H1 (cell line): ENCODE data around the gene ADARB2. TPM values are rescaled to one million over a fixed set of nuclear protein-coding genes. Genes with fewer than 3 reads are reported as not detected.

Experiments used
- CTCF ChIA-PET: fragments of 300-600 bp; sonication (Branson Sonifier 250); formaldehyde crosslinking; loops from one replicate; lab custom pipeline; 2021; ENCODE audit not compliant: partially characterized antibody; lab: Charles Lee
- POLR2A ChIA-PET: fragments of 300-600 bp; sonication (Branson Sonifier 250); formaldehyde crosslinking; loops from one replicate; lab custom pipeline; 2021; ENCODE audit warnings: inconsistent platforms; ENCODE audit not compliant: partially characterized antibody; lab: Charles Lee
- DNase-seq, 2 experiments: peaks; one replicate each; pipeline versions ENCODE4 v3.0.0 to v3.0.0-alpha.2; 2010 to 2022; ENCODE audit warnings: low spot score in 2 of 2, low read depth in 1 of 2, mixed read lengths in 1 of 2
- FAIRE-seq: peaks from 2 replicates; lab custom pipeline; 2011; peaks lifted over from hg19 to GRCh38; lab: Jason Lieb, UNC
- H2AFZ ChIP-seq: 2 replicates; pipeline ENCODE4 v1.8.1; 2012; ENCODE audit warnings: low read length, inconsistent platforms
- H2AK5ac ChIP-seq: 2 replicates; pipeline ENCODE4 v1.6.1; 2013; ENCODE audit warnings: low read depth, low read length
- H2BK120ac ChIP-seq: replicated peaks from 2 replicates; pipeline ENCODE3; 2013; ENCODE audit warnings: low read depth, low read length, inconsistent platforms
- H2BK12ac ChIP-seq: 2 replicates; pipeline ENCODE4 v1.6.1; 2013; ENCODE audit warnings: low read depth, low read length
- H2BK15ac ChIP-seq: 2 replicates; pipeline ENCODE4 v1.6.1; 2013; ENCODE audit warnings: low read length
- H2BK20ac ChIP-seq: 2 replicates; pipeline ENCODE4 v1.6.1; 2013; ENCODE audit warnings: low read length
- H2BK5ac ChIP-seq: 2 replicates; pipeline ENCODE4 v1.6.1; 2013; ENCODE audit warnings: low read depth, low read length
- H3K14ac ChIP-seq: 2 replicates; pipeline ENCODE4 v1.6.1; 2013; ENCODE audit warnings: inconsistent platforms; ENCODE audit not compliant: insufficient read length
- H3K18ac ChIP-seq: 2 replicates; pipeline ENCODE4 v1.6.1; 2013; ENCODE audit warnings: low read length; ENCODE audit errors: extremely low read depth
- H3K23ac ChIP-seq: 2 replicates; pipeline ENCODE4 v1.6.1; 2013; ENCODE audit warnings: inconsistent platforms; ENCODE audit not compliant: insufficient read length
- H3K23me2 ChIP-seq: 2 replicates; pipeline ENCODE4 v1.6.1; 2013; ENCODE audit warnings: low read depth, low read length
- H3K27ac ChIP-seq: 2 replicates; pipeline ENCODE4 v1.6.1; 2011; ENCODE audit warnings: low read depth, low read length, inconsistent platforms
- H3K27me3 ChIP-seq, 4 experiments: replicated peaks in 1 of 4; 1 replicate in 1 of 4; 2 replicates in 3 of 4; pipeline versions ENCODE4 v1.6.1 to v1.8.1; 2011 to 2013; ENCODE audit warnings: low read length in 3 of 4, mild to moderate bottlenecking in 3 of 4, inconsistent platforms in 2 of 4, mixed read lengths in 2 of 4, moderate library complexity in 1 of 4; ENCODE audit not compliant: control insufficient read depth in 3 of 4, insufficient read depth in 3 of 4; ENCODE audit errors: extremely low read depth in 1 of 4
- H3K36me3 ChIP-seq, 4 experiments: 2 replicates each; pipeline versions ENCODE4 v1.6.1 to v1.8.1; 2011 to 2013; ENCODE audit warnings: mild to moderate bottlenecking in 4 of 4, low read length in 3 of 4, moderate library complexity in 2 of 4, control low read depth in 1 of 4, inconsistent platforms in 1 of 4; ENCODE audit not compliant: insufficient read depth in 4 of 4, control insufficient read depth in 2 of 4
- H3K4ac ChIP-seq: replicated peaks from 2 replicates; pipeline ENCODE3; 2013; ENCODE audit warnings: low read length, low read depth, mixed read lengths, inconsistent platforms; ENCODE audit not compliant: insufficient read length
- H3K4me1 ChIP-seq, 4 experiments: replicated peaks in 1 of 4; 1 replicate in 1 of 4; 2 replicates in 3 of 4; pipeline versions ENCODE4 v1.6.1 to v1.8.1; 2011 to 2013; ENCODE audit warnings: low read length in 3 of 4, inconsistent platforms in 2 of 4, mixed read lengths in 1 of 4; ENCODE audit not compliant: insufficient read depth in 4 of 4, control insufficient read depth in 3 of 4
- H3K4me2 ChIP-seq, 2 experiments: 2 replicates each; pipeline versions ENCODE4 v1.6.1 to v1.8.1; 2011 to 2013; ENCODE audit warnings: low read depth in 2 of 2, low read length in 2 of 2, control low read depth in 1 of 2, inconsistent platforms in 1 of 2, mild to moderate bottlenecking in 1 of 2; ENCODE audit not compliant: insufficient read depth in 1 of 2
- H3K4me3 ChIP-seq, 4 experiments: fragments of 200-600, 300-600 bp in 1 of 4; sonication (generic), shearing (Covaris generic), sonication (Bioruptor Twin) in 1 of 4; 2 replicates each; pipeline versions ENCODE4 v1.5.1 to v1.8.1; 2011 to 2016; ENCODE audit warnings: low read length in 4 of 4, low read depth in 3 of 4, control low read depth in 2 of 4, inconsistent platforms in 2 of 4, mild to moderate bottlenecking in 2 of 4, mixed read lengths in 1 of 4, moderate library complexity in 1 of 4; ENCODE audit not compliant: insufficient read depth in 2 of 4; ENCODE audit errors: extremely low read depth in 1 of 4
- H3K56ac ChIP-seq: replicated peaks from 2 replicates; pipeline ENCODE3; 2013; ENCODE audit warnings: low read depth, mild to moderate bottlenecking, mixed read lengths, low read length, inconsistent platforms; ENCODE audit not compliant: insufficient read length
- H3K79me1 ChIP-seq: 2 replicates; pipeline ENCODE4 v1.6.1; 2013; ENCODE audit warnings: low read depth, low read length, control low read depth
- H3K79me2 ChIP-seq, 2 experiments: 2 replicates each; pipeline versions ENCODE4 v1.6.1 to v1.8.1; 2012 to 2013; ENCODE audit warnings: low read length in 2 of 2, mild to moderate bottlenecking in 2 of 2, inconsistent platforms in 1 of 2; ENCODE audit not compliant: insufficient read depth in 2 of 2, control insufficient read depth in 1 of 2
- H3K9ac ChIP-seq, 4 experiments: replicated peaks in 1 of 4; 1 replicate in 1 of 4; 2 replicates in 3 of 4; pipeline versions ENCODE4 v1.6.1 to v1.8.1; 2011 to 2013; ENCODE audit warnings: low read depth in 3 of 4, low read length in 3 of 4, control low read depth in 2 of 4, mild to moderate bottlenecking in 2 of 4, moderate library complexity in 2 of 4, inconsistent platforms in 1 of 4; ENCODE audit errors: extremely low read depth in 1 of 4
- H3K9me3 ChIP-seq, 2 experiments: 2 replicates each; pipeline versions ENCODE4 v1.6.1 to v1.8.1; 2012 to 2013; ENCODE audit warnings: mild to moderate bottlenecking in 2 of 2, moderate library complexity in 2 of 2, control low read depth in 1 of 2, inconsistent platforms in 1 of 2, low read depth in 1 of 2, low read length in 1 of 2, mixed read lengths in 1 of 2; ENCODE audit not compliant: insufficient read depth in 2 of 2
- H4K20me1 ChIP-seq, 2 experiments: replicated peaks in 1 of 2; 2 replicates each; pipeline versions ENCODE3 to v1.8.1; 2011 to 2013; ENCODE audit warnings: inconsistent platforms in 2 of 2, low read length in 2 of 2, mild to moderate bottlenecking in 1 of 2; ENCODE audit not compliant: insufficient read depth in 2 of 2, control insufficient read depth in 1 of 2
- H4K5ac ChIP-seq: 2 replicates; pipeline ENCODE4 v1.6.1; 2013; ENCODE audit warnings: low read length, low read depth, mixed read lengths, inconsistent platforms; ENCODE audit not compliant: insufficient read length
- H4K8ac ChIP-seq: 2 replicates; pipeline ENCODE4 v1.8.0; 2013; ENCODE audit warnings: mild to moderate bottlenecking, moderate library complexity, low read length, inconsistent platforms; ENCODE audit not compliant: insufficient read depth; ENCODE audit errors: extremely low read depth
- H4K91ac ChIP-seq: replicated peaks from 2 replicates; pipeline ENCODE3; 2013; ENCODE audit warnings: low read length, mixed read lengths, inconsistent platforms; ENCODE audit not compliant: insufficient read length
- ATF3 ChIP-seq: IDR thresholded peaks from 2 replicates; pipeline ENCODE4 v1.6.1; 2011; ENCODE audit warnings: low read depth, mild to moderate bottlenecking, low read length; ENCODE audit not compliant: insufficient read depth
- BRCA1 ChIP-seq: IDR thresholded peaks from 2 replicates; pipeline ENCODE4 v1.6.1; 2012; ENCODE audit warnings: low read depth, low read length, improper control_type of control experiment
- CBX5 ChIP-seq: fragments of 300-800, 300-1000 bp; sonication (generic); IDR thresholded peaks from 2 replicates; pipeline ENCODE4 v1.7.1; 2016; ENCODE audit warnings: antibody characterized with exemption, low read length, low read depth
- MAX ChIP-seq: IDR thresholded peaks from 2 replicates; pipeline ENCODE4 v1.6.1; 2012; ENCODE audit warnings: inconsistent platforms
- POU5F1 ChIP-seq: IDR thresholded peaks from 2 replicates; pipeline ENCODE4 v1.6.1; 2011; ENCODE audit warnings: low read depth, mild to moderate bottlenecking, low read length, moderate library complexity
- RBBP5 ChIP-seq: IDR thresholded peaks from 2 replicates; pipeline ENCODE4 v1.7.1; 2012; ENCODE audit warnings: low read depth, mild to moderate bottlenecking, inconsistent platforms, low read length, moderate library complexity, borderline replicate concordance
- RXRA ChIP-seq: IDR thresholded peaks from 2 replicates; pipeline ENCODE4 v1.6.1; 2011; ENCODE audit warnings: low read depth, mild to moderate bottlenecking, low read length, moderate library complexity; ENCODE audit not compliant: insufficient read depth
- SP1 ChIP-seq: IDR thresholded peaks from 2 replicates; pipeline ENCODE4 v1.6.1; 2011; ENCODE audit warnings: low read depth, low read length
- SP2 ChIP-seq: IDR thresholded peaks from 2 replicates; pipeline ENCODE4 v1.6.1; 2012; ENCODE audit warnings: mild to moderate bottlenecking, low read length, inconsistent platforms
- TAF7 ChIP-seq: optimal IDR thresholded peaks from 2 replicates; pipeline ENCODE3; 2011; ENCODE audit warnings: low read depth, mild to moderate bottlenecking, inconsistent platforms, low read length, moderate library complexity, borderline replicate concordance
- YY1 ChIP-seq: IDR thresholded peaks from 2 replicates; pipeline ENCODE4 v1.6.1; 2011; ENCODE audit warnings: low read depth, mild to moderate bottlenecking, low read length
- WGBS, 2 experiments: shearing (Covaris generic) in 1 of 2; methylation state at CpG; one replicate each; pipeline versions ENCODE4 v1.1.6 to v1.1.7; 2013 to 2015; ENCODE audit warnings: low lambda C conversion rate in 2 of 2, mixed read lengths in 2 of 2, inconsistent platforms in 1 of 2, low coverage in 1 of 2, missing lambda C conversion rate in 1 of 2; ENCODE audit not compliant: insufficient replicate concordance in 2 of 2, insufficient coverage in 1 of 2, insufficient read length in 1 of 2; ENCODE audit errors: extremely low coverage in 1 of 2, missing lambda C conversion rate in 1 of 2; 5-methylcytosine and 5-hydroxymethylcytosine counted together
- polyA plus RNA-seq, 7 experiments: library from polyadenylated mRNA; depleted of rRNA in 3 of 7; stranded (reverse) in 5 of 7; unstranded in 2 of 7; fragments of >200 nt in 5 of 7; fragments of 200-250 nt in 2 of 7; gene quantifications; 1 replicate in 5 of 7; 2 replicates in 1 of 7; 4 replicates in 1 of 7; pipeline versions ENCODE4 v1.2.1 to v1.2.3, GENCODE V29; 2011 to 2013; ENCODE audit warnings: missing spikeins in 2 of 7, mixed read lengths in 2 of 7
- total RNA-seq: library from RNA; stranded (reverse); fragmentation: NEBNext Ultra II Directional; extraction: Animal tissue kit (Norgen Biotek cat#: 25700); gene quantifications from 2 replicates; pipeline ENCODE4 v1.2.1, GENCODE V29; 2021

Gene ADARB2
- total and polyA plus RNA-seq, 2 of the 8 experiments (the other 6 are each of a cell fraction or from before 2014, with no cell fraction given): 2.2 to 2.8 TPM

GRCh38 chr10:1163831-1164230 lies 573.5 kb downstream of the ADARB2 start:
- FAIRE-seq: no peak
- TF ChIP-seq POU5F1: no peak
- no peak for TF ChIP-seq BRCA1
- TF ChIP-seq YY1: no peak
- TF ChIP-seq SP1: no peak
- no peak for TF ChIP-seq CBX5
- TF ChIP-seq SP2: no peak
- TF ChIP-seq MAX: no peak
- no peak for TF ChIP-seq ATF3
- no peak for TF ChIP-seq TAF7
- TF ChIP-seq RBBP5: no peak
- TF ChIP-seq RXRA: no peak
- TF ChIP-seq, all 59 proteins: peak for 0
- Histone ChIP-seq H3K18ac (no peak overlapping the region), H4K91ac (no peak overlapping the region), H3K36me3 (no peaks in the 10 kb centered on the region), H3K4me2 (no peak overlapping the region), H3K4ac (no peak overlapping the region), H2BK120ac (no peak overlapping the region), H3K56ac (no peak overlapping the region), H2BK15ac (no peak overlapping the region), H4K20me1 (no peaks in the 10 kb centered on the region), H3K23ac (no peak overlapping the region), H3K9ac (no peak overlapping the region), H4K8ac (no peak overlapping the region), H3K79me1 (no peaks in the 10 kb centered on the region), H2BK5ac (no peak overlapping the region), H3K4me3 (no peak overlapping the region), H2AFZ (no peak overlapping the region), H2BK20ac (no peak overlapping the region), H3K4me1 (no peaks in the 10 kb centered on the region; a peak in 1 of 7 replicates), H2BK12ac (no peak overlapping the region), H3K27me3 (peaks cover 0 to 2% (median 0%) of the 10 kb centered on the region in 4 experiments; a peak in 2 of 7 replicates), H3K23me2 (no peaks in the 10 kb centered on the region), H3K9me3 (no peaks in the 10 kb centered on the region), H3K79me2 (no peaks in the 10 kb centered on the region), H2AK5ac (no peak overlapping the region), H4K5ac (no peak overlapping the region), H3K27ac (no peak overlapping the region), H3K14ac (no peak overlapping the region)
- CTCF ChIA-PET: interaction anchor here (0.9 to 1.0 kb wide), 2 partner anchors 18 to 54 kb away, joined by 3 to 4 read pairs; no protein-coding TSS in a partner anchor
- WGBS, 2 experiments: 95% methylated on average over 5 of the region's 5 CpGs; no CpG with 5 or more reads in 1 of the 2 experiments
- POLR2A ChIA-PET: no interaction called here
- DNase-seq: no peak
